ENCODE results near the gene MMRN1.
A peak's percentile ranks its signal among the peaks of the same experiment; 100 is the strongest.
"Not testable (repeated sequence)": the region's sequence is repeated elsewhere in the genome, so short reads cannot be mapped to it uniquely, and the experiment has no call there.

Gene MMRN1

GRCh38 chr4:89897867-89898266 is 3.2 kb downstream of the MMRN1 start:
- CTCF ChIA-PET: interaction anchor here (1.5 kb wide), 1 partner anchor 8 kb away, joined by 3 read pairs; no protein-coding TSS in a partner anchor
- POLR2A ChIA-PET (ENCODE audit: low non-redundant PET): no interaction called here
- no peak for TF ChIP-seq CTCF (conservative IDR thresholded peaks at IDR 0.05; ENCODE audit: low read depth)
- H3K27ac ChIP-seq: no peak overlapping the region
- DNase-seq (ENCODE audit: low spot score): no peak

GRCh38 chr4:89898304-89898716 is 3.7 kb downstream of the MMRN1 start:
- TF ChIP-seq CTCF (conservative IDR thresholded peaks at IDR 0.05; ENCODE audit: low read depth): no peak
- no peak overlapping the region for H3K27ac ChIP-seq
- DNase-seq (ENCODE audit: low spot score): no peak
- ChIA-PET CTCF (interaction anchor here (0.7 to 1.5 kb wide), 2 partner anchors 8 to 330 kb away, joined by 3 to 5 read pairs; no protein-coding TSS in a partner anchor), POLR2A (ENCODE audit: low non-redundant PET) (no interaction called here)

DNA sequence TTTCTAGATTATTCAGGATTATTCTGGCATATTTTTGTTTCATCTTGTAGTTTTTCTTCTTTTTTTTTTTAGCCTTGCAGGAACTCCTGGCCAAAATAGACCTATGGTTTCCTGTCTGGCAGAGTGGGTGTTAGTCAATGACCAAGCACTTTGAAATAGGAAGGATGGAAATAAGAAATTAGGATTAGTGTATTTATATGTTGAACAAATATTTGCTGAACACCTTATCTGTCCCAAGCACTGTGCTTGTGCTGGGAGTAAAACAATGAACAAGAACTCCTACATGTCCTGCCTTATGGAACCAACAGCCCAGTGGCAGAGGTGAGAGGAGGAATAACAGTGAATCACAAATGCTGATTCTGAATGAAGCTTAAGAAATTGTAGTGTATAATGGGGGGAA is 4.5 kb downstream of the MMRN1 start:
- no peak for DNase-seq (ENCODE audit: low spot score)
- no peak for TF ChIP-seq CTCF (conservative IDR thresholded peaks at IDR 0.05; ENCODE audit: low read depth)
- POLR2A ChIA-PET (ENCODE audit: low non-redundant PET): no interaction called here
- CTCF ChIA-PET: interaction anchor here (0.7 to 1.5 kb wide), 2 partner anchors 9 to 330 kb away, joined by 3 to 5 read pairs; no protein-coding TSS in a partner anchor
- no peak overlapping the region for H3K27ac ChIP-seq

DNA sequence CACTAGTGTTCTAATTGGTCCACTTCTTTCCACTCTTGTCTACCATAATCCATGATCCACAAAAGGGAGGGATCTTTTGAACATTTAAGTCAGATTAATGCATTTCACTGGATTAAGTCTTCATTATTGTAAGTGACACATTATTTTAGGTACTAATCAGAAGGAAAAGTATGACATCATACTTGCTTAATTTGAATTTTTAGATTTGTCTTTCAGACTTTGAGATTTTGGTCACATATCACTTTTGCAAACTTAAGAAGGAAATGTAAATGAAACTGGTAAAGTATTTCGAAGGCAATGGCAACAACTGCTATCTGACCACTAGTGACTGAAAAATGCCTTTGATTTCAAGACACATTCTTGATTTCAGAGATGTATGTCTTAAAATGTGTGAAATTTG is 5.2 kb downstream of the MMRN1 start:
- TF ChIP-seq CTCF (conservative IDR thresholded peaks at IDR 0.05; ENCODE audit: low read depth): no peak
- DNase-seq (ENCODE audit: low spot score): no peak
- H3K27ac ChIP-seq: no peak overlapping the region
- ChIA-PET CTCF (no interaction called here), POLR2A (ENCODE audit: low non-redundant PET) (no interaction called here)

DNA sequence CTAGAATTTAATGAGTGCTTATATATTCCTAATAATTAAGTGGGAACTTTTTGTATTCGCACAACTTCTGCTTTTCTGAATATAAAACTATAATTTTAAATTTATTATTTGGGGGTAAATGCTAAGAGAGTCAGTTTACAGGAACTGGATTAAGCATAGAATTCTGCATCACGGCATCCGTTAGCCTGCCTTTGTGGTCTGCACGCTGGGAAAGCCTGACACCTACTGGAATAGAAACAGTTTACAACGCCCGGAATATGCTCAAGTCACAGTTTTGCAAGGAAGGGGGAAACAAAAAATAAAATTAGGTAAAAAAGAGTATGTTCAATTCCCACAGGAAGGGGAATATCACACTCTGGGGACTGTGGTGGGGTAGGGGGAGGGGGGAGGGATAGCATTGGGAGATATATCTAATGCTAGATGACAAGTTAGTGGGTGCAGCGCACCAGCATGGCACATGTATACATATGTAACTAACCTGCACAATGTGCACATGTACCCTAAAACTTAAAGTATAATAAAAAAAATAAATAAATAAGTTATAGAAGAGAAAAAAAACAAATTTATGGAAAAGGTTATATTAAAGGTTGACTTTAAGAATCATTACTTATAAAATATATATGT is 7.3 kb downstream of the MMRN1 start:
- POLR2A ChIA-PET (ENCODE audit: low non-redundant PET); CTCF ChIA-PET; H3K27ac ChIP-seq: not testable (repeated sequence)
- peak; percentile 79 for TF ChIP-seq CTCF (conservative IDR thresholded peaks at IDR 0.05; ENCODE audit: low read depth)
- DNase-seq (ENCODE audit: low spot score): peak; percentile 49

GRCh38 chr4:89904524-89904923 is 9.9 kb downstream of the MMRN1 start:
- TF ChIP-seq CTCF (conservative IDR thresholded peaks at IDR 0.05; ENCODE audit: low read depth): no peak

More at GRCh38 chr4:89904524-89904923, 9.9 kb downstream of the MMRN1 start:
- H3K27ac ChIP-seq: no peak overlapping the region
- CTCF ChIA-PET: no interaction called here
- POLR2A ChIA-PET (ENCODE audit: low non-redundant PET): no interaction called here
- no peak for DNase-seq (ENCODE audit: low spot score)
